Measurements from ENCODE around the gene CHST3.

CHST3 gene

DNA sequence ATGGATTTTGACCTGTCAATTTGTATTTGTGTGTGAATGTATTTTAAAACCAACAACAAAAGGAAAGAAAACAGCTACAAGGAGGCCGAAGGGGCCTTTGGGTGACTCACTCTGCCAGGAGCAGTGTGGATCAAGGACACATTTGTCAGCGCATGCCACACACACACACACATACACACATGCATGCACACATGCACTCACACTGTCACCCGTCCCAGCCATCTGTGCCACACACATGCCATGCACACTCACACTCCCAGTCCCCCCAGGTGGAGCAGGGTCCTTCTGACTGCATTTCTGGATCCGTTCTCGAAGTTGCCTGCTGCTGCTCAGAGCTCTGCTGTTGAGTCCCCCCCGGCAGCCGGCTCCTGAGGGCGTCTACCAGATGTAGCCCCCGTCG is 98.2 kb downstream of the CHST3 start:
- no peak overlapping the region for H3K27ac ChIP-seq (ENCODE audit: low read depth, low read length)
- TF ChIP-seq, protein P1, sequence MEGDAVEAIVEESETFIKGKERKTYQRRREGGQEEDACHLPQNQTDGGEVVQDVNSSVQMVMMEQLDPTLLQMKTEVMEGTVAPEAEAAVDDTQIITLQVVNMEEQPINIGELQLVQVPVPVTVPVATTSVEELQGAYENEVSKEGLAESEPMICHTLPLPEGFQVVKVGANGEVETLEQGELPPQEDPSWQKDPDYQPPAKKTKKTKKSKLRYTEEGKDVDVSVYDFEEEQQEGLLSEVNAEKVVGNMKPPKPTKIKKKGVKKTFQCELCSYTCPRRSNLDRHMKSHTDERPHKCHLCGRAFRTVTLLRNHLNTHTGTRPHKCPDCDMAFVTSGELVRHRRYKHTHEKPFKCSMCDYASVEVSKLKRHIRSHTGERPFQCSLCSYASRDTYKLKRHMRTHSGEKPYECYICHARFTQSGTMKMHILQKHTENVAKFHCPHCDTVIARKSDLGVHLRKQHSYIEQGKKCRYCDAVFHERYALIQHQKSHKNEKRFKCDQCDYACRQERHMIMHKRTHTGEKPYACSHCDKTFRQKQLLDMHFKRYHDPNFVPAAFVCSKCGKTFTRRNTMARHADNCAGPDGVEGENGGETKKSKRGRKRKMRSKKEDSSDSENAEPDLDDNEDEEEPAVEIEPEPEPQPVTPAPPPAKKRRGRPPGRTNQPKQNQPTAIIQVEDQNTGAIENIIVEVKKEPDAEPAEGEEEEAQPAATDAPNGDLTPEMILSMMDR (IDR thresholded peaks at IDR 0.05; ENCODE audit: insufficient read depth, low read length, poor library complexity, severe bottlenecking): no peak
- no peak for TF ChIP-seq EZH2phosphoT487 (conservative IDR thresholded peaks at IDR 0.05; ENCODE audit: low read length)
- H4K20me1 ChIP-seq (ENCODE audit: low read depth, low read length): no peaks in the 10 kb centered on the region
- no peaks in the 10 kb centered on the region for H3K27me3 ChIP-seq (ENCODE audit: low read length)
- no peaks in the 10 kb centered on the region for H3F3A ChIP-seq (ENCODE audit: insufficient read depth)
- H3K9me2 ChIP-seq (replicated peaks; ENCODE audit: insufficient read depth, low read length): no peaks in the 10 kb centered on the region
- H3K79me2 ChIP-seq (ENCODE audit: insufficient read depth, low read length): no peaks in the 10 kb centered on the region
- no peak overlapping the region for H2AFZ ChIP-seq (ENCODE audit: low read depth, low read length, severe bottlenecking)
- no peaks in the 10 kb centered on the region for H3K9me3 ChIP-seq (ENCODE audit: insufficient read depth, low read length)
- no peaks in the 10 kb centered on the region for H3K36me3 ChIP-seq (ENCODE audit: low read length)
- H3K4me3 ChIP-seq (ENCODE audit: insufficient read depth, low read length, poor library complexity, severe bottlenecking): no peak overlapping the region
- H3K9ac ChIP-seq (ENCODE audit: low read length): no peak overlapping the region
- no peak overlapping the region for H3K4me2 ChIP-seq (ENCODE audit: low read depth, low read length, poor library complexity, severe bottlenecking)
